HL-60 (cell line): Measurements from ENCODE around the gene VAV2.

Experiments used
- TF ChIP-seq, protein P1 (sequence below): IDR thresholded peaks from one replicate; pipeline ENCODE4 v1.5.1; 2011; ENCODE audit warnings: low read length, control low read depth, inconsistent platforms; ENCODE audit not compliant: insufficient read depth
- TF ChIP-seq, protein P2 (sequence below): IDR thresholded peaks from 2 replicates; pipeline ENCODE4 v1.6.1; 2012; ENCODE audit warnings: low read depth; ENCODE audit not compliant: insufficient replicate concordance

DNA sequence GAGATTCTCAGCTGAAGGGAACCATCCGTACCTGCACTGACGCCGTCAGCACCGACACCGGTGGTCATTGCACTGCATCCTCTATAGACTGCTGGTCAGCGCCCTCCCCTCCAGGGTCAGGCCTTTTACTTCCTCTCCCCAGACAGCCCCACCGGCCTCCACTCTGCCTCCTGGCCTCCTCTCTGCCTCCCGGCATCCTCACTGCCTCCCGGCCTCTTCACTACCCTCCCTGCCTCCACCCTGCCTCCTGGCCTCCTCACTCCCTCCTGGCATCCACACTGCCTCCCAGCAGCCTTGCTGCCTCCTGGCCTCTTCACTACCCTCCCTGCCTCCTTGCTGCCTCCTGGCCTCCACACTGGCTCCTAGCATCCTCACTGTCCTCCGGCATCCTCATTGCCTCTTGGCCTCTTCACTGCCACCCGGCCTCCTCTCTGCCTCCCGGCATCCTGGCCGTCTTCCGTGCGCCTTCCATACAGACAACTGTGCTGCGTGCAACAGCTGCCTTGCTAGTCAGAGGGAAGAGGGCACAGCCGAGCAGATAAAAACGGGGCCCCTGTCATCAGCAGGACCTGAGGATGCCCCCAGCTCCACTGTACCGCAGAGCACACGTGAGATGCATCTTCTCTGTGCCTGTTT, 62.0 kb downstream of the VAV2 start:
- TF ChIP-seq, protein P1, sequence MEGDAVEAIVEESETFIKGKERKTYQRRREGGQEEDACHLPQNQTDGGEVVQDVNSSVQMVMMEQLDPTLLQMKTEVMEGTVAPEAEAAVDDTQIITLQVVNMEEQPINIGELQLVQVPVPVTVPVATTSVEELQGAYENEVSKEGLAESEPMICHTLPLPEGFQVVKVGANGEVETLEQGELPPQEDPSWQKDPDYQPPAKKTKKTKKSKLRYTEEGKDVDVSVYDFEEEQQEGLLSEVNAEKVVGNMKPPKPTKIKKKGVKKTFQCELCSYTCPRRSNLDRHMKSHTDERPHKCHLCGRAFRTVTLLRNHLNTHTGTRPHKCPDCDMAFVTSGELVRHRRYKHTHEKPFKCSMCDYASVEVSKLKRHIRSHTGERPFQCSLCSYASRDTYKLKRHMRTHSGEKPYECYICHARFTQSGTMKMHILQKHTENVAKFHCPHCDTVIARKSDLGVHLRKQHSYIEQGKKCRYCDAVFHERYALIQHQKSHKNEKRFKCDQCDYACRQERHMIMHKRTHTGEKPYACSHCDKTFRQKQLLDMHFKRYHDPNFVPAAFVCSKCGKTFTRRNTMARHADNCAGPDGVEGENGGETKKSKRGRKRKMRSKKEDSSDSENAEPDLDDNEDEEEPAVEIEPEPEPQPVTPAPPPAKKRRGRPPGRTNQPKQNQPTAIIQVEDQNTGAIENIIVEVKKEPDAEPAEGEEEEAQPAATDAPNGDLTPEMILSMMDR: no peak
- TF ChIP-seq, protein P2, sequence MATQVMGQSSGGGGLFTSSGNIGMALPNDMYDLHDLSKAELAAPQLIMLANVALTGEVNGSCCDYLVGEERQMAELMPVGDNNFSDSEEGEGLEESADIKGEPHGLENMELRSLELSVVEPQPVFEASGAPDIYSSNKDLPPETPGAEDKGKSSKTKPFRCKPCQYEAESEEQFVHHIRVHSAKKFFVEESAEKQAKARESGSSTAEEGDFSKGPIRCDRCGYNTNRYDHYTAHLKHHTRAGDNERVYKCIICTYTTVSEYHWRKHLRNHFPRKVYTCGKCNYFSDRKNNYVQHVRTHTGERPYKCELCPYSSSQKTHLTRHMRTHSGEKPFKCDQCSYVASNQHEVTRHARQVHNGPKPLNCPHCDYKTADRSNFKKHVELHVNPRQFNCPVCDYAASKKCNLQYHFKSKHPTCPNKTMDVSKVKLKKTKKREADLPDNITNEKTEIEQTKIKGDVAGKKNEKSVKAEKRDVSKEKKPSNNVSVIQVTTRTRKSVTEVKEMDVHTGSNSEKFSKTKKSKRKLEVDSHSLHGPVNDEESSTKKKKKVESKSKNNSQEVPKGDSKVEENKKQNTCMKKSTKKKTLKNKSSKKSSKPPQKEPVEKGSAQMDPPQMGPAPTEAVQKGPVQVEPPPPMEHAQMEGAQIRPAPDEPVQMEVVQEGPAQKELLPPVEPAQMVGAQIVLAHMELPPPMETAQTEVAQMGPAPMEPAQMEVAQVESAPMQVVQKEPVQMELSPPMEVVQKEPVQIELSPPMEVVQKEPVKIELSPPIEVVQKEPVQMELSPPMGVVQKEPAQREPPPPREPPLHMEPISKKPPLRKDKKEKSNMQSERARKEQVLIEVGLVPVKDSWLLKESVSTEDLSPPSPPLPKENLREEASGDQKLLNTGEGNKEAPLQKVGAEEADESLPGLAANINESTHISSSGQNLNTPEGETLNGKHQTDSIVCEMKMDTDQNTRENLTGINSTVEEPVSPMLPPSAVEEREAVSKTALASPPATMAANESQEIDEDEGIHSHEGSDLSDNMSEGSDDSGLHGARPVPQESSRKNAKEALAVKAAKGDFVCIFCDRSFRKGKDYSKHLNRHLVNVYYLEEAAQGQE: no peak
